GM23338 (cell line): ENCODE results near the gene CYFIP1. TPM values are rescaled to one million over a fixed set of nuclear protein-coding genes. Genes with fewer than 3 reads are reported as not detected.

Source experiments
- ATAC-seq: fragments of 200-7000 bp; cut with Tn5 transposase; 3 replicates; pipeline ENCODE4 v1.9.1; 2020
- DNase-seq: peaks from one replicate; pipeline ENCODE4 v3.0.0-alpha.2; 2015; ENCODE audit warnings: low spot score
- H2AFZ ChIP-seq: fragments of 200-600 bp; sonication (generic); 2 replicates; pipeline ENCODE4 v1.8.0; 2016; ENCODE audit warnings: antibody characterized with exemption, mild to moderate bottlenecking, moderate library complexity
- H3F3A ChIP-seq: fragments of 200-600 bp; sonication (generic); replicated peaks from 2 replicates; pipeline ENCODE4 v1.8.0; 2017; ENCODE audit warnings: antibody characterized with exemption, mixed run types, low read depth
- H3K27ac ChIP-seq: fragments of 200-600 bp; sonication (generic); 2 replicates; pipeline ENCODE4 v1.6.1; 2016; ENCODE audit warnings: low read depth
- H3K27me3 ChIP-seq: fragments of 200-600 bp; sonication (generic); 2 replicates; pipeline ENCODE4 v1.8.0; 2016; ENCODE audit warnings: mild to moderate bottlenecking, mixed run types, moderate library complexity; ENCODE audit not compliant: insufficient read depth
- H3K36me3 ChIP-seq: fragments of 200-600 bp; sonication (generic); 2 replicates; pipeline ENCODE4 v1.8.0; 2016; ENCODE audit warnings: mild to moderate bottlenecking; ENCODE audit not compliant: insufficient read depth
- H3K4me1 ChIP-seq: fragments of 200-600 bp; sonication (generic); 2 replicates; pipeline ENCODE4 v1.8.0; 2016; ENCODE audit warnings: mild to moderate bottlenecking, moderate library complexity; ENCODE audit not compliant: insufficient read depth
- H3K4me2 ChIP-seq: fragments of 200-600 bp; sonication (generic); 2 replicates; pipeline ENCODE4 v1.7.1; 2017; ENCODE audit warnings: mixed run types
- H3K4me3 ChIP-seq: fragments of 200-600 bp; sonication (generic); 2 replicates; pipeline ENCODE4 v1.6.1; 2016; ENCODE audit warnings: mixed run types
- H3K79me2 ChIP-seq: fragments of 200-600 bp; sonication (generic); replicated peaks from 2 replicates; pipeline ENCODE4 v1.8.0; 2017; ENCODE audit warnings: mild to moderate bottlenecking; ENCODE audit not compliant: insufficient read depth
- H3K9me2 ChIP-seq: fragments of 200-600 bp; sonication (generic); 2 replicates; pipeline ENCODE4 v1.8.0; 2017; ENCODE audit not compliant: insufficient read depth
- H4K20me1 ChIP-seq: fragments of 200-600 bp; sonication (generic); replicated peaks from 2 replicates; pipeline ENCODE4 v1.8.0; 2017; ENCODE audit warnings: mild to moderate bottlenecking; ENCODE audit not compliant: insufficient read depth
- H3K27ac Mint-ChIP-seq: 2 replicates; pipeline ENCODE4 v1.8.0; 2020; ENCODE audit warnings: inconsistent platforms, mild to moderate bottlenecking, moderate library complexity, mixed read lengths
- H3K27me3 Mint-ChIP-seq: 3 replicates; pipeline ENCODE4 v1.8.0; 2022; ENCODE audit warnings: low read depth, mild to moderate bottlenecking, moderate library complexity, mixed read lengths, inconsistent platforms; ENCODE audit not compliant: insufficient read depth, poor library complexity
- H3K36me3 Mint-ChIP-seq: 3 replicates; pipeline ENCODE4 v1.8.0; 2021; ENCODE audit warnings: low read depth, mild to moderate bottlenecking, inconsistent platforms, moderate library complexity, mixed read lengths
- H3K4me1 Mint-ChIP-seq: 3 replicates; pipeline ENCODE4 v1.8.0; 2020; ENCODE audit warnings: mild to moderate bottlenecking, inconsistent platforms, mixed read lengths
- H3K4me3 Mint-ChIP-seq: 3 replicates; pipeline ENCODE4 v1.8.0; 2021; ENCODE audit warnings: moderate library complexity, mild to moderate bottlenecking, inconsistent platforms, mixed read lengths
- H3K9me3 Mint-ChIP-seq: 3 replicates; pipeline ENCODE4 v1.8.0; 2020; ENCODE audit warnings: moderate library complexity, mild to moderate bottlenecking, inconsistent platforms, mixed read lengths
- EZH2 ChIP-seq: fragments of 200-600 bp; sonication (generic); IDR thresholded peaks from one replicate; pipeline ENCODE4 v1.8.0; 2017; ENCODE audit warnings: antibody characterized with exemption, mild to moderate bottlenecking, low read depth; ENCODE audit not compliant: unreplicated experiment
- EZH2phosphoT487 ChIP-seq: fragments of 200-600 bp; sonication (generic); IDR thresholded peaks from one replicate; pipeline ENCODE4 v1.8.1; 2018; ENCODE audit warnings: antibody characterized with exemption; ENCODE audit not compliant: unreplicated experiment
- ZNF114 ChIP-seq: fragments of 250-450 bp; sonication (Bioruptor Pico); IDR thresholded peaks from 2 replicates; pipeline ENCODE4 v1.5.0; 2020; ENCODE audit warnings: mild to moderate bottlenecking, moderate library complexity
- ZNF462 ChIP-seq: fragments of 250-450 bp; sonication (Bioruptor Pico); IDR thresholded peaks from 2 replicates; pipeline ENCODE4 v1.5.0; 2020; ENCODE audit warnings: mild to moderate bottlenecking, moderate library complexity
- polyA plus RNA-seq: library from polyadenylated mRNA; unstranded; fragments of >200 nt; fragmentation: Nextera tagmentation; extraction: Ambion mirVana; gene quantifications from 2 replicates; pipeline ENCODE4 v1.2.1, GENCODE V29; 2016
- total RNA-seq: library from RNA; depleted of rRNA; stranded (reverse); fragments of >200 nt; shearing (Covaris generic); gene quantifications from 2 replicates; pipeline ENCODE4 v1.2.3, GENCODE V29; 2014
- TF ChIP-seq, protein P1 (sequence below): IDR thresholded peaks from one replicate; pipeline ENCODE4 v1.6.1; 2018; ENCODE audit warnings: antibody characterized with exemption; ENCODE audit not compliant: unreplicated experiment

Gene CYFIP1
- total and polyA plus RNA-seq, 2 experiments from 2014 or later = 20.0 to 73.9 TPM

DNA sequence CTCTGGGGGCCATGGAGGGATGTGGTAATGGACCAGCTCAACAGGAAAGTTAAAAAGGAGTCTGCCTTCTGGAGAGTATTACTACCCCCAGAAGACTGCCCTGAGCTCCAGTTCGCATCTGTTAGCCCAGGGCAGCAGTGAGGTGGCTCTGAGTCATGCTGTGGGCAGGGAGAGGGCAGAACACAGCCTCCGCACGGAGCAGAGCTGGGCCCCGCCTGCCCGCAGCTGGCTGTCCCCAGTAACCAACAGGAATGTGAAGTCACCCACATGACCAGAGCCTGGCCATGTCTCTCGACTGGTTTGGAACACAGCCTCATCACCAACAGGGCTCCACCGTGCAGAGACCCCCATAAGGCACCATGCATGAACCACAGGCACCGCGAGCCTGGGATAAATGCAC is 62.1 kb downstream of the CYFIP1 start (continued):
- TF ChIP-seq ZNF462 (CRISPR knock-in tag) = no peak
- TF ChIP-seq EZH2 = no peak
- no peak for TF ChIP-seq ZNF114 (CRISPR knock-in tag)
- no peak for TF ChIP-seq EZH2phosphoT487

GRCh38 chr15:22917556-22917955 is 62.6 kb downstream of the CYFIP1 start:
- peaks cover 5% of the 10 kb centered on the region for H3K27me3 Mint-ChIP-seq
- Histone ChIP-seq H3F3A (no peaks in the 10 kb centered on the region), H3K27me3 (no peaks in the 10 kb centered on the region), H3K4me2 (no peak overlapping the region), H3K4me1 (no peaks in the 10 kb centered on the region), H3K36me3 (no peaks in the 10 kb centered on the region), H3K9me2 (no peaks in the 10 kb centered on the region), H2AFZ (no peak overlapping the region), H3K79me2 (no peaks in the 10 kb centered on the region), H4K20me1 (no peaks in the 10 kb centered on the region; the same call in 1 of the 2 replicates), H3K27ac (no peak overlapping the region), H3K4me3 (no peak overlapping the region)
- peaks cover 3% of the 10 kb centered on the region for H3K4me1 Mint-ChIP-seq
- no peak for DNase-seq
- no peak for ATAC-seq
- no peak overlapping the region for H3K27ac Mint-ChIP-seq
- no peak overlapping the region for H3K4me3 Mint-ChIP-seq
- no peaks in the 10 kb centered on the region for H3K9me3 Mint-ChIP-seq
- H3K36me3 Mint-ChIP-seq = peaks cover 19% of the 10 kb centered on the region
- TF ChIP-seq, protein P1, sequence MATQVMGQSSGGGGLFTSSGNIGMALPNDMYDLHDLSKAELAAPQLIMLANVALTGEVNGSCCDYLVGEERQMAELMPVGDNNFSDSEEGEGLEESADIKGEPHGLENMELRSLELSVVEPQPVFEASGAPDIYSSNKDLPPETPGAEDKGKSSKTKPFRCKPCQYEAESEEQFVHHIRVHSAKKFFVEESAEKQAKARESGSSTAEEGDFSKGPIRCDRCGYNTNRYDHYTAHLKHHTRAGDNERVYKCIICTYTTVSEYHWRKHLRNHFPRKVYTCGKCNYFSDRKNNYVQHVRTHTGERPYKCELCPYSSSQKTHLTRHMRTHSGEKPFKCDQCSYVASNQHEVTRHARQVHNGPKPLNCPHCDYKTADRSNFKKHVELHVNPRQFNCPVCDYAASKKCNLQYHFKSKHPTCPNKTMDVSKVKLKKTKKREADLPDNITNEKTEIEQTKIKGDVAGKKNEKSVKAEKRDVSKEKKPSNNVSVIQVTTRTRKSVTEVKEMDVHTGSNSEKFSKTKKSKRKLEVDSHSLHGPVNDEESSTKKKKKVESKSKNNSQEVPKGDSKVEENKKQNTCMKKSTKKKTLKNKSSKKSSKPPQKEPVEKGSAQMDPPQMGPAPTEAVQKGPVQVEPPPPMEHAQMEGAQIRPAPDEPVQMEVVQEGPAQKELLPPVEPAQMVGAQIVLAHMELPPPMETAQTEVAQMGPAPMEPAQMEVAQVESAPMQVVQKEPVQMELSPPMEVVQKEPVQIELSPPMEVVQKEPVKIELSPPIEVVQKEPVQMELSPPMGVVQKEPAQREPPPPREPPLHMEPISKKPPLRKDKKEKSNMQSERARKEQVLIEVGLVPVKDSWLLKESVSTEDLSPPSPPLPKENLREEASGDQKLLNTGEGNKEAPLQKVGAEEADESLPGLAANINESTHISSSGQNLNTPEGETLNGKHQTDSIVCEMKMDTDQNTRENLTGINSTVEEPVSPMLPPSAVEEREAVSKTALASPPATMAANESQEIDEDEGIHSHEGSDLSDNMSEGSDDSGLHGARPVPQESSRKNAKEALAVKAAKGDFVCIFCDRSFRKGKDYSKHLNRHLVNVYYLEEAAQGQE = no peak
- TF ChIP-seq ZNF462 (CRISPR knock-in tag) = no peak
